Hepatocyte (in vitro differentiated cells): ENCODE results near the gene THEM5. TPM values are rescaled to one million over a fixed set of nuclear protein-coding genes. Genes with fewer than 3 reads are reported as not detected.

Experiments
- DNase-seq: peaks from one replicate; pipeline ENCODE4 v3.0.0-alpha.2; 2016; ENCODE audit warnings: low spot score
- H2AFZ ChIP-seq: fragments of 200-600 bp; sonication (generic); 2 replicates; pipeline ENCODE4 v1.6.0; 2016; ENCODE audit warnings: antibody characterized with exemption, mild to moderate bottlenecking
- H3K27ac ChIP-seq: fragments of 200-600 bp; sonication (generic); 2 replicates; pipeline ENCODE4 v1.5.1; 2016; ENCODE audit warnings: mild to moderate bottlenecking
- H3K27me3 ChIP-seq: fragments of 200-600 bp; sonication (generic); 2 replicates; pipeline ENCODE4 v1.6.1; 2016
- H3K36me3 ChIP-seq: fragments of 200-600 bp; sonication (generic); replicated peaks from 2 replicates; pipeline ENCODE4 v1.5.1; 2016; ENCODE audit warnings: low read depth; ENCODE audit not compliant: insufficient read depth
- H3K4me1 ChIP-seq: fragments of 200-600 bp; sonication (generic); 2 replicates; pipeline ENCODE4 v1.5.1; 2016; ENCODE audit warnings: mild to moderate bottlenecking, moderate library complexity; ENCODE audit not compliant: insufficient read depth
- H3K4me2 ChIP-seq: fragments of 200-600 bp; sonication (generic); 2 replicates; pipeline ENCODE4 v1.6.0; 2016
- H3K4me3 ChIP-seq: fragments of 200-600 bp; sonication (generic); 2 replicates; pipeline ENCODE4 v1.5.1; 2016; ENCODE audit warnings: mild to moderate bottlenecking
- H3K79me2 ChIP-seq: fragments of 200-600 bp; sonication (generic); 2 replicates; pipeline ENCODE4 v1.6.0; 2017; ENCODE audit warnings: mild to moderate bottlenecking
- H3K9me2 ChIP-seq: fragments of 200-600 bp; sonication (generic); replicated peaks from 2 replicates; pipeline ENCODE4 v1.6.0; 2017; ENCODE audit warnings: mild to moderate bottlenecking; ENCODE audit not compliant: insufficient read depth
- H3K9me3 ChIP-seq: fragments of 200-600 bp; sonication (generic); 2 replicates; pipeline ENCODE4 v1.5.1; 2016; ENCODE audit warnings: low read depth, mild to moderate bottlenecking
- H4K20me1 ChIP-seq: fragments of 200-600 bp; sonication (generic); 2 replicates; pipeline ENCODE4 v1.6.0; 2016; ENCODE audit warnings: mild to moderate bottlenecking; ENCODE audit not compliant: insufficient read depth, poor library complexity, severe bottlenecking
- EZH2 ChIP-seq: fragments of 200-600 bp; sonication (generic); IDR thresholded peaks from 2 replicates; pipeline ENCODE4 v1.6.1; 2016; ENCODE audit warnings: antibody characterized with exemption, mild to moderate bottlenecking, borderline replicate concordance
- EZH2phosphoT487 ChIP-seq: fragments of 200-600 bp; sonication (generic); IDR thresholded peaks from one replicate; pipeline ENCODE4 v1.6.1; 2018; ENCODE audit warnings: antibody characterized with exemption, mild to moderate bottlenecking, low read depth, moderate library complexity; ENCODE audit not compliant: unreplicated experiment, severe bottlenecking
- WGBS: methylation state at CpG from one replicate; pipeline ENCODE4 v1.1.6; 2016; ENCODE audit warnings: low lambda C conversion rate; ENCODE audit errors: missing lambda C conversion rate; 5-methylcytosine and 5-hydroxymethylcytosine counted together
- polyA plus RNA-seq: library from polyadenylated mRNA; unstranded; fragments of >200 nt; fragmentation: Nextera tagmentation; extraction: Ambion mirVana; gene quantifications from 2 replicates; pipeline ENCODE4 v1.2.1, GENCODE V29; 2016
- small RNA-seq: library from RNA; depleted of rRNA; stranded (forward); fragments of <200 nt; gene quantifications from one replicate; pipeline ENCODE3, GENCODE V24; 2014
- total RNA-seq: library from RNA; depleted of rRNA; stranded (reverse); fragments of >200 nt; gene quantifications from 2 replicates; pipeline ENCODE4 v1.2.3, GENCODE V29; 2014
- TF ChIP-seq, protein P1 (sequence below): fragments of 200-600 bp; sonication (generic); IDR thresholded peaks from 2 replicates; pipeline ENCODE4 v1.5.1; 2016; ENCODE audit warnings: antibody characterized with exemption, mild to moderate bottlenecking; ENCODE audit not compliant: poor library complexity

THEM5 gene
- total and polyA plus RNA-seq, 2 experiments from 2014 or later = 0.21 TPM; not detected in 1

GRCh38 chr1:151799179-151800022 lies 54.1 kb downstream of the THEM5 start:
- Histone ChIP-seq H3K9me2 (no peaks in the 10 kb centered on the region), H3K9me3 (no peaks in the 10 kb centered on the region), H2AFZ (no peak overlapping the region), H3K4me3 (no peak overlapping the region), H3K27ac (no peak overlapping the region), H3K4me2 (no peak overlapping the region), H3K36me3 (no peaks in the 10 kb centered on the region), H3K27me3 (peaks cover 22% of the 10 kb centered on the region), H4K20me1 (no peaks in the 10 kb centered on the region), H3K4me1 (no peaks in the 10 kb centered on the region), H3K79me2 (no peaks in the 10 kb centered on the region)
- no peak for DNase-seq
- 63% methylated on average over 9 of the region's 9 CpGs for WGBS
- TF ChIP-seq EZH2 (no peak), EZH2phosphoT487 (no peak)
- TF ChIP-seq, protein P1, sequence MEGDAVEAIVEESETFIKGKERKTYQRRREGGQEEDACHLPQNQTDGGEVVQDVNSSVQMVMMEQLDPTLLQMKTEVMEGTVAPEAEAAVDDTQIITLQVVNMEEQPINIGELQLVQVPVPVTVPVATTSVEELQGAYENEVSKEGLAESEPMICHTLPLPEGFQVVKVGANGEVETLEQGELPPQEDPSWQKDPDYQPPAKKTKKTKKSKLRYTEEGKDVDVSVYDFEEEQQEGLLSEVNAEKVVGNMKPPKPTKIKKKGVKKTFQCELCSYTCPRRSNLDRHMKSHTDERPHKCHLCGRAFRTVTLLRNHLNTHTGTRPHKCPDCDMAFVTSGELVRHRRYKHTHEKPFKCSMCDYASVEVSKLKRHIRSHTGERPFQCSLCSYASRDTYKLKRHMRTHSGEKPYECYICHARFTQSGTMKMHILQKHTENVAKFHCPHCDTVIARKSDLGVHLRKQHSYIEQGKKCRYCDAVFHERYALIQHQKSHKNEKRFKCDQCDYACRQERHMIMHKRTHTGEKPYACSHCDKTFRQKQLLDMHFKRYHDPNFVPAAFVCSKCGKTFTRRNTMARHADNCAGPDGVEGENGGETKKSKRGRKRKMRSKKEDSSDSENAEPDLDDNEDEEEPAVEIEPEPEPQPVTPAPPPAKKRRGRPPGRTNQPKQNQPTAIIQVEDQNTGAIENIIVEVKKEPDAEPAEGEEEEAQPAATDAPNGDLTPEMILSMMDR = no peak

GRCh38 chr1:151798571-151798970 lies 54.9 kb downstream of the THEM5 start:
- Histone ChIP-seq H3K36me3 (no peaks in the 10 kb centered on the region), H3K79me2 (no peaks in the 10 kb centered on the region), H3K9me2 (no peaks in the 10 kb centered on the region), H3K9me3 (no peaks in the 10 kb centered on the region), H3K4me2 (no peak overlapping the region), H3K4me3 (no peak overlapping the region), H3K27ac (no peak overlapping the region), H4K20me1 (no peaks in the 10 kb centered on the region), H3K27me3 (peaks cover 16% of the 10 kb centered on the region), H2AFZ (no peak overlapping the region), H3K4me1 (no peaks in the 10 kb centered on the region)
- 86% methylated on average over 5 of the region's 5 CpGs for WGBS
- DNase-seq = no peak
- TF ChIP-seq EZH2 (no peak), EZH2phosphoT487 (no peak)
- TF ChIP-seq, protein P1 = no peak

Small RNAs within 50 kb of the gene (small RNA-seq; reads per million reads assigned to genes)
- not detected for gene RF00019

Other genes starting within 250 kb of the THEM5 start
- 35.1 and 38.7 TPM in 2 replicates for gene SNX27, start 241.7 kb downstream of the THEM5 start, total RNA-seq
- gene SNX27, start 241.7 kb downstream of the THEM5 start, polyA plus RNA-seq = 18.2 and 24.0 TPM in 2 replicates
- gene CELF3, start 136.9 kb downstream of the THEM5 start, total RNA-seq = 1.2 and 2.1 TPM in 2 replicates
- gene CELF3, start 136.9 kb downstream of the THEM5 start, polyA plus RNA-seq = 0.85 and 1.1 TPM in 2 replicates
- 7.9 TPM in 1 of 2 replicates, not detected in the other for gene RIIAD1, start 132.2 kb downstream of the THEM5 start, total RNA-seq
- gene RIIAD1, start 132.2 kb downstream of the THEM5 start, polyA plus RNA-seq = 2.3 TPM in 1 of 2 replicates, not detected in the other
- gene MRPL9, start 90.2 kb downstream of the THEM5 start, total RNA-seq = 50.3 and 68.8 TPM in 2 replicates
- 72.5 and 88.0 TPM in 2 replicates for gene MRPL9, start 90.2 kb downstream of the THEM5 start, polyA plus RNA-seq
- gene TDRKH, start 63.2 kb downstream of the THEM5 start, total RNA-seq = 3.4 and 3.8 TPM in 2 replicates
- 1.6 and 1.8 TPM in 2 replicates for gene TDRKH, start 63.2 kb downstream of the THEM5 start, polyA plus RNA-seq
- not detected in 2 replicates for gene LINGO4, start 48.3 kb downstream of the THEM5 start, total RNA-seq
- not detected in 2 replicates for gene LINGO4, start 48.3 kb downstream of the THEM5 start, polyA plus RNA-seq
- gene RORC, start 21.9 kb downstream of the THEM5 start, total RNA-seq = 1.2 and 1.3 TPM in 2 replicates
- gene RORC, start 21.9 kb downstream of the THEM5 start, polyA plus RNA-seq = 0.60 TPM in 1 of 2 replicates, not detected in the other
- gene C2CD4D, start 13.9 kb downstream of the THEM5 start, total RNA-seq = 0.72 TPM in 1 of 2 replicates, not detected in the other
- 0.96 and 1.1 TPM in 2 replicates for gene C2CD4D, start 13.9 kb downstream of the THEM5 start, polyA plus RNA-seq
- gene THEM4, start 55.8 kb upstream of the THEM5 start, total RNA-seq = 18.6 and 24.8 TPM in 2 replicates
- 20.2 and 25.2 TPM in 2 replicates for gene THEM4, start 55.8 kb upstream of the THEM5 start, polyA plus RNA-seq
- gene S100A10, start 140.1 kb upstream of the THEM5 start, total RNA-seq = 408 and 485 TPM in 2 replicates
- 3,367 and 3,493 TPM in 2 replicates for gene S100A10, start 140.1 kb upstream of the THEM5 start, polyA plus RNA-seq
- 258 and 295 TPM in 2 replicates for gene S100A11, start 183.3 kb upstream of the THEM5 start, total RNA-seq
- 1,491 and 1,531 TPM in 2 replicates for gene S100A11, start 183.3 kb upstream of the THEM5 start, polyA plus RNA-seq
- not detected in 2 replicates for gene TCHHL1, start 235.4 kb upstream of the THEM5 start, total RNA-seq
- not detected in 2 replicates for gene TCHHL1, start 235.4 kb upstream of the THEM5 start, polyA plus RNA-seq